KG1 (cell line): ENCODE data around the gene SREBF2.

Source experiments
- DNase-seq: peaks from one replicate; lab custom pipeline; 2025; lab: John Stamatoyannopoulos, UW

SREBF2 gene

DNA sequence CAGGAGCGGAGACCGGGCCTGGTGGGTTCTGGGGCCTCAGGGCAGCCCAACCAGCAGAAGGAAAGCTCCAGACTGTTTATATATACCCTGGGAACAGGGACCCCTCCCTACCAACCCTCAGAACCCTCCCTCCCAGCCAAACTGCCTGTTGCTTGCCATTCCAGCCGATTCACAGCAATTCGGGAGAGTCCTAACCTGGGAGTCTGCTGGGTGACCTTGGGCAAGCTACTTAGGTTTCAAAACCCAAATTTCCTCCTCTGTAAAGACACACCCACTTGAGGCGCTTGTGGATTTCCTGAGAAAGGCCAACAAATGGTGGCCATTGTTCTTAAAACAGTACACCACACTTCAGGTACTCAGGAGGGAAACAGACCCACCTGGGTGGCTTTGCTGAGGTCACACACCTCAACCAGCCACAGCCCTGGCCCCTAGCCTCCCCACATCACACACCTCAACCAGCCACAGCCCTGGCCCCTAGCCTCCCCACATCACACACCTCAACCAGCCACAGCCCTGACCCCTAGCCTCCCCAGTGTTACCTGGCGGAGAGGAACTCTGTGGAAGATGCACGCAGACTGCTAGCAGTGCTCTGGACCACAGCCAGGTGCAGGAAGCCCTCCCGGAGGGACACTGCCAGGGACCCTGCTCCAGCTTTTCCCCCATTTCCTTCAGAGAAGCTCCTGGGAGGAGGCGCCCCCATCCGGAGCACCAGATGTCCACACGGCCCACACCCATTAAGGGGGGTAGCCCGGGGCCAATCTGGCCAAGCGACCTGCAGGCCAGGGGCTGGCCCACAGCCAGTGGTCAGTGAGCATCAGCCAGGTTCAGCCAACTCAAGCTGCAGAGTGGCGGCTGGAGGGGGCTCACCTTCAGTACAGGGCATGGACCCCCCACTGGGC is 75.8 kb downstream of the SREBF2 start:
- no peak for DNase-seq

DNA sequence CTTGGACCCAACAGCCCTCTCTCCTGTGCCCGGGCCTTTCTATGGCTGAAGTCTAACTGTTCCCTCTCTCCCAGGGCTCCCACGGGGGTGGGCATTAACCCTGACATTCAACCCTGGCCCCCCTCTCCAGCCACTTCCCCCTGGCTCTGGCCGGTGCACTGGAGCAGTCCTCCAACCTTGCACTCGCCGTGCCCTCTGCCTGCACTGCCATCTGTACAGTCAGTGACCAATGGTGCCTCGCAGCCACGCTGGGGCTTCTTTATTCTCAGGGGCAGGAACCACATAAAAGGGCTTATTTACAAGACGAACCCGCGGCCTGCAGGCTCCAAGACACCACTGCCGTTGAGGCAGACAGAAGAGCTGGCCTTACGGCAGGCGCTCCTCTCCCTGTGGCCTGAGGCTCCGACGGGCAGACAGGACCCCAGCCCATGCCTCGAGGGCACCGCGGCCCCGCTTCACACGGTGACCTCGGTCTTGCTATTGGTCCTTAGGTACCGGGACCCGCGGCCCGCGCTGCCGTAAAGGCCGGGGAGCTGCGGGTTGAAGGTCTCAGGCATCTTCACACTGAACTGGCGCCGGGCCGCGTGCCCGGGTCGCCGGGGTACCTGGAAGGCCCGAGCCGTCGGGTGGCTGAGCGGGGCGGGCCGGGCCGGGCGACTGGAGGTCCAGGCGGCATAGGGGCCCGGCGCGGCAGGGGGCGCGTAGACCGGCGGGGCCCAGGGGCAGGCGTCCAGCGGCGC is 76.6 kb downstream of the SREBF2 start:
- DNase-seq = no peak

DNA sequence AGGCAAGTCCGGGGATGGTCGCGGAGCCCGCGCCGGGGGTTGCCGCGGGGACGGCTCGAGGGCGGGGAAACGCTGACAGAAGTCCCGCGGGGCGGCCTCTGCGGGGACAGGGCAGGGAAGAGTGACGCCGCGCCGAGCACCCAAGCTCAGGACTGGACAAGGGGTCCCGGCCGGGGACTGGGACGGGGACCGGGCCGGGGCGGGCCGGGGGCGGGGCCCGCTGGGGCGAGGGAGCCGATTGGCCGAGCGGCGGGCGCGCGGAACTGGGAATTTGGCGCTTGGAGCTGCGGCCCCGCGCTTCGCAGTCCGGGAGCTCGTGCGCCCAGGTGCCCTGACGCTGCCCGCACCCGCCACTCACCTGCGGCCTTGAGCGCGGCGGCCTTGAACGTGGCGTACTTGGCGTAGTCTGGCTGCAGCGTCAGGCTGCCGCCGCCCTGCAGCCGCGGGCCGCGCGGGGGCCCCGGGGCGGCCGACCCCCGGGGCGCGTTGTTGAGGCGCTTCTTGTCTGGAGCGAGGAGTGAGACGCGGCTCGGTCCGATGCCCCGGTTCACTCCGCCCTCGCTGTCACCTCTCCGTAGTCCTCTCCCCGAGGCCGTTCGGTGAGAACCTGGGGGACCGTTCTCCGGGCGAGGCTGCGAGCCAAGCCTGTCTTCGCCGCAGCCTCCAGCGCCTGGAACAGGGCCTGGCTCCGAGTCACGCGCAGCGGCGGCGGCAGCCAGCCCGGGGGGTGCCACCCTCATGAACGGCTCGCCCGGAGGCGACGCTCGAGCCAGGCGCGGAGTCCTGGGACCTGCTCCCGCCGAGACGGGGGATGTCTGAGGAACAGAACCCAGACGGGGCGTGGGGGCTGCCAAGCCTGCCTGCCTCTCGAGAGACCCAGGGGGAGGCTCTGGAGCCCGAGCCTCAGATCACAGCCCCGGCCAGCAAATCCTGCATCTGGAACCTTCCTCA is 77.4 kb downstream of the SREBF2 start:
- DNase-seq = no peak

DNA sequence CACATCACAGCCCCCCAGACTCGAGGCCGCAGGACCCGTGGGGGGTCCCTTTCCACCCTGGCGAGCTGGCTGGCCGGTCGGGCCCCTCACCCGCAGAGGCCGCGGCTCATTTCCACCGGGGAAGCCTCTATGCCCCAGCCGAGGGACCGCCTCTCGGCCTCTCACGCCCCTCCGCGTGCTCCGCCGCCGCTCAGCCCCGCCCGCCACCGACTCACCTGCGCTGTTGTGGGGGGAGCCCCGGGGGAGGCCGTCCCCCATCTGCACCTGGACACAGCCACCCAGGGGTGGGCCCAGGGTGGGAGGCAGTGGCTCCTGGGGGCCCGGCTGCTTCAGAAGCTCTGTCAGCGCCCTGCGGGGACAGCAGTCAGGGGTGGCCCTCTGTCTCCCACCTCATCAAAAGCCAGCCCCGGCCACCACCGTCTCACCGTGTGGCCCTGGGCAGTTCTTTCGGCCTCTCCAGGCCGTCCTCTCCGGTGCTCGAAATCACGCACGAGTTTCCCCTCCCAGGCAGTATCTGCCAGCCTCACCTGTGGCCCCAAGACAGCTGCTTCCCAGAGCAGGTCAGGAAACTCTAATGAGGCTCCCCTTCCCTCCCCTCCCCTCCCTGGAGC is 78.2 kb downstream of the SREBF2 start:
- no peak for DNase-seq

DNA sequence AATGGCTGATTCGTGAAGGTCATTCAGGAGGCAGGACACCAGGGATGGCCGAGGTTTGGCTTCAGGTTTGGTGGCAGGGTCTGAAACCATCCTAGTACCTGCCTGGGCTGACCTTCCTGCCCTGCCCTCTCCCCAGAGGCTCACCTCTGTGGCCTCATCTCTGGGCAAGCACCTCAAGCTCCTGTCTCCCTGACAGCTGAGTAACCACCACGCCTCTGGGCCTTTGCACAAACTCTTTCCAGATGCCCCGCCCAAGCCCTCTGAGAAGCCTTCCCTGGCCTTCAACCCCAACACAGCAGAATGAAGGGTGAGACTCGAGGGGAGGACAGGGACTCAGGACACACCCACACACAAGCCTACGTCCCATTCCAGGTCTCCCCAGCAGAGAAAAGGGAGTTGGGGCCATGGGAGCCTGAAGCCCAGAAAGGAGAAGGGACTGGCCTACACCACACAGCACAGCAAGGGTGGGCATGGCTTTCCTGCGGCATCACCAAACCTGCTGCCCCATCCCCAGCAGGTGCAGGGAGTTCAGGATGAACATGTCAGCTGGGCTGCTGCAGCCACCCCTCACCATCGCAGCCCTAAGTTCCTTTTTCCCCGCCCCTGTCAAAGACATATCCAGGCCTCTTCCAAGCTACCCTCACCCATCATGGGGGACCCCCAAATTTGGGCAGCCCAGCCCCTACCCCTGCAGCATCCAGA is 79.6 kb downstream of the SREBF2 start:
- no peak for DNase-seq

DNA sequence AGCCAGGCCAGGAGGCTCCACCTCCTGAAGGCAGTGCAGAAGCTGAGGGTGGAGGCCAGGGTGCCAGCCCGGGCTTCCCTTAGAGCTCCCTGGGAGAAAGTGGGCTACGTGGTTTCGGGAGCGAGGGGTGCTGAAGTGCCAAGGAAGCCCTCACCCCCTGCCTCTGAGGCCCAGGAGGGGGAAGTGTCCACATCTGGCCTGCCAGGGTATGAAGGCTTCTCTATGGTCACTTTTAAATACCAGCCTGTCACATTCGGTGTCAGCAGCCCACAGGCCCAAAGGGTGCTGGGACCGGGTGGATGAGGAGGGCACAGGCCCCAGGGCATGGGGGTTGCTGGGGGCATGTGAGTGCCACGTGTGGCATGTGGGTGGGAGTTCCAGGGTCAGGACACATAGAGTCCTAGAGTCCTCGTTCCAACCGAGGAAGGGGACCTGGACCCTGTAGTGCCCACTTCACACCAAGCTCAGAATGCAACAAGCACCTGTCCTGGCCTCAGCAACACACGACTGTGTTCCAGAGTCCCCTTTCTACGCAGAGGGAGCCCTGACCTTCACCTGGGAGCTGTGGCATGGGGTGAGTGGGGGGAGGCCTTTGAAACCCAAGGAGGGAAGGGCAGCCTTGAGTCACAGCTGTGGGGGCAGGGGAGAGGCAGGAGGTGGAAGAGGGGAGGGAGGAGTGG is 80.3 kb downstream of the SREBF2 start:
- no peak for DNase-seq

DNA sequence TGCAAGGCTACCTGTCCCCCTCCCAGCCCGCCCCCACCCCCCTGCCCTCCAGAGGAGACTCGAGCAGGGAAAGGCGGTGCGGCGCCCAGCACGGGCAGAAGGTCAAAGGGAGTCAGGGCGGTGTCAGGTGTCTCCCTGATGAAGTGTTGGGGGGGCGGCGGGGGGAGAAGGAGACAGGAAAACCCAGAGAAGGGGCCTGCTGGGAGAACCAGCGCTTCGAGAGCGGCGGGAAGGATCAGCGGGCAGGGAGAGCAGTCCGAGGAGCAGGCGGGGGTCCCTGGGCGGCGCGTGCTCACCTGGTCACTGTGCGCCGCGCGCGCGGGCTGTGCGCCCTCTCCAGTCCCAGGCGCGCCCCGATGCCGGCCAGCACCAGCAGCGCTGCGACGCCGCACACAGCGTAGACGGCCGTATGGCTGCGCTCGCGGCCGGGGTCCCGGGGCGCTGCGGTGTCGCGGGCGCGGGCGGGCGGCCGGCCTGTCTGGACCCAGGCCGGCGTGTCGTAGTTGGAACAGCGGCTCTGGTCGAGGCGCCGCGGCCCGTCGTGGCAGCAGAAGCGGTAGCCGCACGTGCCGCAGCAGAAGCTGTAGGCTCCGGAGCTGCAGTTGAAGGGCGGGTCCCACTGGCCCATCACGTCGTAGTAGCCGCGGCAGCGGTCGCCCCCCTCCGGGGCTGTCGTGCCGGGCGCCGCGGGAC is 81.1 kb downstream of the SREBF2 start:
- no peak for DNase-seq

DNA sequence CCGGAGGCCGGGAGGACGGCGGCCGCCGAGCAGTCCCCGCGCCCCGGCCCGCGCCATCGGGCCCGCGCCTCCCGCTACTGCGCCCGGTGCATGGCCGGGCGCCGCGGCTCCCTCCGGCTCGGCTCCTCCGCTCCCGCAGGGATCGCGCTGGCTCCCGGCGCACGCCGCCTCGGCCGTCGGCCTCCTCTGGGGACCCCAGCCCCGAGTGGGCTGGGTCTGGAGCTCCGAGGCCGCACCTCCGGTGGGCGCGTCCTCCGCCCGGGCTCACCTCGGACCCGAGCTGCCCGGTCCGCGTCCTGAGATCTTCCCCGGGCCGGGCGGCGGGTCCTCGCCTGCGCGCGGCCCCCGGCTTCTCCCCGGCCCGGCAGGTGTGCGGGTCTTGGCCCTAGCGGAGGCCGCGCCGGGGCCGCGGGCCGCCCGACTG is 81.7 kb downstream of the SREBF2 start:
- DNase-seq = no peak

DNA sequence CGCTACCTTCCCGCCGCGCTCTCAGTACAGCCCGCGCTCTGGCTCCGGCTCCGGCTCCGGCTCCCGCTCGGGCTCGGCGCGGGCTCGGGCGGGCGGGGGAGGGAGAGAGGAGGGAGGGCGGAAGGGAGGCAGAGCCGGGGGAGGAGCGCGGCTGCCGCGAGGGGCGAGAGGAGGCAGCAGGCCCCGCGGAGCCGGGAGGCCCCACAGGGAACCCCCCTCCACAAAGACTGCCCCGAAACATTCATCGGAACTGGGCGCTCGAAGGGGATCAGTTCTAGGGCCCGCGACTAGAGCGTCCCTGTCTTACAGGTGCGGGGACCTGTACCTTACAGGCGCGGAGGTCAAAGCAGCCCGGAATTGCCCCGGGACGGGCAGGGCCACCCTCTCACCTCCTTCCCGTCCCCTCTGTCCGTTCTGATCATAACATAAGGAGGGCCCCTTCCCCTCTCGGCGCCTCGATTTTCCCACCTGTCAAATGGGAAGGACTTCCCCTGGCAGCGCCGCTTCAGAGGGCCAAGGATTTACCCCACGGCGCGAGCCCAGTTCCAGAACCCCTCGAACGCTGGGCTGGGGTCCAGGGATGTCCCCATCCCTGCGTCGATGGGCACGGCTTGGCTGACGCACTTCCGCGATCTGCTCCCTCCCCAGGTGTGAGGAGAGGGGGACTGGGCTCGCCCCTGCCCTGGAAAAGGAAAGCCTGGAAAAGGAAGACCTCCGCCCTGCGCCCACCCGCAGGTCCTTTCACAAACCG is 82.3 kb downstream of the SREBF2 start, which contains the start of gene SHISA8:
Gene SHISA8 (minus strand): TSS at position 40 of the 751 bp plus-strand sequence. CDS start 407 bp downstream, outside the sequence.
- no peak for DNase-seq

DNA sequence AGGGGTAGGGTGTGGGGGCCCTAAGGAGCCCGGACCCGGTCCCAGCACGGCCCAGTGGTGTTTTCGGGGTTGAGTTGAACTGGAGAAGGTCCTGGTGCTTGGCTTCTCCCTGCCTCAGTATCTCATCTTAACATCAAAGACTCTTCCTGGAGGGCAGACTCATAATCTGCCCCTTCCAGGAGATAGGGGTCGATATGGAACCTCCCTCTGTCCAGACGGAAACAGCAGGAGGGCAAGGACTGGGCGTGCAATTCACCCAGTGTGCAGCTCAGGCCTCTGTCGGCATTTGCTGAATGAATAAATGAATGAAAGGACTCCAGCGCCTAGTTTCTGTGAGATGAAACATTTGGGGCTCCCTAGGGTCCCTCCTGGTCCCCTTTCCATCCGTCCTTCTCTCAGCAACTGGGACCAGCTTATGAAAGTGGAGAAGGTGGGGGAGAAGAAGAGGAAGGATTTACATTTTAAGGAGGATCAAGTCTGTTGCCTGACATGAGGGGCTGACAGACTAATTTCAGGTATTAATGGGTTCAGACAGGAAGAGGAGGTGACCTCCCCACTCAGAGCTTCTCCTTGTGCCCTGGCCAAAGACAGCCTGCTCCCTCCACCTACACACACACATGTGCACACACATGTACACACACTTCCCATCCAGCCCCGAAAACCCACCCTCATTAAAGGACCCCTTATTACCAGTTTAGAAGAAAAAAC is 83.0 kb downstream of the SREBF2 start:
- DNase-seq = no peak

DNA sequence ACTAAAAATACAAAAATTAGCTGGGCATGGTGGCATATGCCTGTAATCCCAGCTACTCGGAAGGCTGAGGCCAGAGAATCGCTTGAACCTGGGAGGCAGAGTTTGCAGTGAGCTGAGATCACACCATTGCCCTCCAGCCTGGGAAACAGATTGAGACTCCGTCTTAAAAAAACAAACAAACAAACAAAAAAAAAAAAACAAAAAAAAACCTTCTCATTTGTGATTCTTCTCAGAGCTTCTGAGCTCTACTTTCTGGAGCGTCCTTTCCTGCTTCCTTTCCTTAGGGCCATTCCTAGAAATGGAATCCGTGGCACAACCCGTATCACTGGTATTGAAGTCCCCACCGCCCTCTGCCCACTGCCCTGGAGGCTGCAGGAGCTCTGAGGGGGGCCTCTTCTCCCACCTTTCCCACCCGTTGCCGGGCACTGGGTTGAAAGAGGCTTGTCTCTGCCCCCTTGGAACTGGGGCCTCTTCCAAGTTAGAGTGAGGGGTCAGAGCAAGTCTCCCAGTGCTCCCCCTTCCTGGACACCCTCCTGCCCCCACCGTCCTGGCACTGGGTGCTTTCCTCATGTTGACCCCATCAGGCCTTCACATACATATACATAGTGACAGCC is 83.9 kb downstream of the SREBF2 start:
- DNase-seq = no peak

DNA sequence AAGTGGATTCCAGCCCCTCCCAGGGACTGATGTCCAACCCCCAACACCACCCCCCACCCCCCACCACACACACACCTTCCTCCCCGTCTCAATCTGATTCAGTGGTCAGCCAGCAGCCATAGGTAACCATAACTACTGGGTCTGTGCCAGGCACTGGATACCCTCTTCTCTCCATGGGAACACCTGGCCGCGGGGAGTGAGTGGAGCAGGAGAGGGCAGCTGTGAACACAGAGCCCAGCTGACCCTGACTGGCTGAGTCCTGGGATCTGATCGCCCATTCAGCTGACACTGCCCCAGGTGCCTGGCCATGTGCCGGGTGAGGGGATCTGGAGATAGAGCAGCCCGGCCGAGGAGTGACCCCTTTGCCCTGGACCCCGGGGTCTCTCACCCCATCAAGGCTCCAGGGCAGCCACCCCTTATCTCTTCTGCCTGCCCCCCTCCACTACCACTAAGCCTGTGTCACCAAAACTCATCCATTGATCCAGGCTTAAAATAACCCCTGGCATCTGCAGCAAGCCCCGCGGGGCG is 84.5 kb downstream of the SREBF2 start:
- DNase-seq = no peak

DNA sequence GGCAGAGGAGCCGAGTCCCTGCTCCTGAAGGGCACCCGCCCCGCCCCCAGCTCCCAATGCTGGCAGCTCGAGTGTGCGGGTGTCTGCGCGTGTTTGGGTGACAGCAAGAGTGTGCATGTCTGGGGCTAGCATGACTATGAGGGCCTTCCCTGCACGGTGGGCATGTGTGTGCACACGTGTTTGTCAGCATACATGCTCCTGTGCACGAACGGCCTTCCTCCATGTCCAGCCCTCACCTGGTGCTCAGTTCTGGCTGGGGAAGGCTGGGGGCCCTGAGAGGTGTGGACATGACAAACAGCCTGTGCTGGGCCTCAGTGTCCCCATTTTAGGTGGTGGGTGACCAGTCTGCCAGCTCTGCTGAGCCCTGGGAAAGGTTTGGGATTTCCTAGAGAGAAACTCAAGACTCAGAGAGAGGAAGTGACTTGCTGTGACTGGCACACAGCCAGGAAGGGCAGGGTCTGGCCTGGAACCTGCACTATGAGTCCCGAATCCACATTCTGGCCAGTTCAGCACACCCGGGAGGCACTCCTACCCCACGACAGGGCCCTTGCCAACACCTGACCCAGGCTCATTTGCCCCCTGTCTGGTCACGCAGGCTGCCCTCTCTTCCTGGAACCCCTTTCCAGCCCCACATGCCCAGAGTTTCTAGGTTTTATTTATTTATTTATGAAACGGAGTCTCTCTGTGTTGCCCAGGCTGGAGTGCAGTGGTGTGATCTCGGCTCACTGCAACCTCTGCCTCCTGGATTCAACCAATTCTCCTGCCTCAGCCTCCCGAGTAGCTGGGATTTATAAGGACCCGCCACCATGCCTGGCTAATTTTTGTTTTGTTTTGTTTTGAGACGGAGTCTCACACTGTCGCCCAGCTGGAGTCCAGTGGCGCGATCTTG is 85.2 kb downstream of the SREBF2 start:
- no peak for DNase-seq

DNA sequence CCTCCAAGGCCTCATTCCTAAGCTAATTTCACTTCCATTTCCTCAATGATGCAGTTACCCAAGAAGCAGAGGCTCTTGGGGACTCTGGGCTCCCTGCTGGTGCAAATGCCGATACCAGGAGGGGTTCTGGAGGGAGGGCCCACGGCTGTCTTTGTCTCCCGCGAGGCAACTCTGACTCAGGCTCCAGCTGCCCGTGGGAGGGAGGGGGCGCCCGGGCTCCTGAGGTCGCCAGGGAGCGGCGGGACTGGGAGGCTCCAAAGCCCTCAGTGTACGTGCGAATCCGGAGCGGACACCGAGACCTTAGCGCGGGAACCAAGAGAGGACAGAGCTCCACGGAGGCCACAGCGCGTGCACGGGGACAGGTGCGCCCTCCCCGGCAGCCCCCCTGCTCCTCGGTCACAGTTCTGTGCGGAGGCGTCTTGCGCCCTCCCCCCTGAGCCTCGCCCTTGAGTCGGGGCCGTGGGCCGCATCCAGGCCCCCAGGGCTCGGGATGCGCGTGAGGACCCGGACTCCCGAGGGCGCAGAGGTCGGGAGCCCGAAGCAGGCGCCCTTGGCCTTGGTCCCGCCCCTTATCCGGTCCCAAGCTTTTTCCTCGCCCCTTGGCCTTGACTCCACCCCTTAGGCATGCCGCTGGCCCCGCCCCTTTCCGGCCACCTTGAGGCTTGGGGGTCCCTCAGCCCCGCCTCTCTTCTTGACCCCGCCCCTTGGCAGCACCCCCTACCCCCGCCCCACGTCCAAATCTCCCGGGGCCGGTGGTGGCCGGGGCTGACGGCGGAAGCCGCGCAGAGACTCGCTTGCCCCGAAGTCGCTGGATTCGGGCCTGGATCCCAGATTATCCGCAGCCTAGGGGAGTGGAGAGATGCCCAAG is 86.7 kb downstream of the SREBF2 start:
- no peak for DNase-seq

DNA sequence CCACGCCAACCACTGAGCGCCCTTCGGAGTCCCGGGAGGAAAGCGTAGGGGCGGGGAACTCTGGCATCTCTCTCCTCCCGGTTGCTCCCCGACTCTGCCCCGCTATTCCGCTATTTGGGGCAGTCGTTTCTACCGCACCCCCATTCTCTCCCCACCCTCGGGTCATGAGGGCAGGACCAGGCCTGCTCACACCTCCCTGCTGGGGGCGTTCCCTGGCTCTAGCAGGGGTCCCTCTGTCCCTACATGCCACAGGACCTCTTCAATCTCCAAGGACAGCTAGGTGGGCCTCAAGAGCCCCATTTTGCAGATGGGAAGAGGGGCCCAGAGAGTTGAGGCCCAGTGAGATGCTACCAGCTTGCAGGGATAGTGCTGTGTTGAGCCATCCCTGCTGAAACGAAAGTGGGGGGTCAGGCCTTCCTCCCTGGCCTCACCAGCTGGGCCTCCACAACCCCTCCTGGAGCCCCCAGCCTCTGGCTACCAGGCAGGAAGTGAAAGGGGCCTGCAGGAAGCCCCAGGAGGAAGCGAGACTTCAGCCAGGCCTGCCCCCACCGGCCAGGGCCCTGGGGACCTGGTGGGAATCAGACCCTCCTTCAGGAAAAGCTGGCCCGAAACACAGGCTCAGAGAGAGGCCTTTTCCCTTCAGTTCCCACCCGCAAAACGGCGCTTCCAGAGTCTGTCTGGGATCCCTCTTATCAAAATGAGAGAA is 87.5 kb downstream of the SREBF2 start:
- DNase-seq = no peak
